ENCODE data around the gene CFAP99.

The CFAP99 gene

GRCh38 chr4:2445130-2445529 lies 26.4 kb downstream of the CFAP99 start:
- no peak for DNase-seq (ENCODE audit: low read depth in 2 of 2, low spot score in 1 of 2)

DNA sequence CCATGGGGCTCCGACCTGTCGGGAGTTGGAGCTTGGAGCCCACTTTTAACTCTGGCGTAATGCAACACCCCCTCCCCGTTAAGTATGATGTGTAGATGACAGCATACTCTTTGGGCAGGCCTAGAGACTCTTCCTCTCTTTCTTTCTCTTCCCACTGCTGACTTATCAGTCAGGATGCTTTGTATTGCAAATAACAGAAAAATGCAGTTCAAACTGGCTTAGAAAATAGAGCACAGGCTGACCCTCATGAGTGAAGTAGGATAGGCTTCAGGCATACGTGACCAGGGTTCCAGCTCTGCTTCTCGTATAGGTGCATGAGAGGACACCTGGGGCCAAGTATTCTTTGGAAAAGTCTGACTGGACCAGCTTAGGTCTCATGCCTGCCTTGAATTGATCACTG lies 26.8 kb downstream of the CFAP99 start:
- no peak for DNase-seq (ENCODE audit: low read depth in 2 of 2, low spot score in 1 of 2)

- no peak for DNase-seq (ENCODE audit: low read depth in 2 of 2, low spot score in 1 of 2)
Measured at GRCh38 chr4:2446656-2447564, 28.2 kb downstream of the CFAP99 start.

GRCh38 chr4:2448589-2448988 lies 29.8 kb downstream of the CFAP99 start:
- no peak for DNase-seq (ENCODE audit: low read depth in 2 of 2, low spot score in 1 of 2)

DNA sequence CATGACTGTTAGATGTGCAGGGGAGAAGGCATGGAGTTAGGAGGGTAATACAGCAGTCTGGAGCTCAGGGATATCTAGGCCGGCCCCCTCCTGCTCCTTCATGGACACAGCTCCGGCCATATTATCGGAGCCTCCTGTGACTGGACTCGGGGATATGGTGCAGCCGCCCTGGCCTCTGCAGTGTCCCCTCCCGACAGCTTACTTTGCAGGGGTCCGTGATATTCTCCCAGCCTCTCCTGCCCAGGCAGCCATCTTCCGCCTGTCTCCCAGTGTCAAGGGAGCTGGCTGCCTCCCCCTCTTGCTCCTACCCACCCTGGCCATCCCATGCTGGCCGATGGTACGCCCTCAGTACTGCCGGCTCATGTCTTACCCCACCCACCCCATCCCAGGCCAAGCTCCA lies 30.3 kb downstream of the CFAP99 start:
- DNase-seq (ENCODE audit: low read depth in 2 of 2, low spot score in 1 of 2) = no peak

DNA sequence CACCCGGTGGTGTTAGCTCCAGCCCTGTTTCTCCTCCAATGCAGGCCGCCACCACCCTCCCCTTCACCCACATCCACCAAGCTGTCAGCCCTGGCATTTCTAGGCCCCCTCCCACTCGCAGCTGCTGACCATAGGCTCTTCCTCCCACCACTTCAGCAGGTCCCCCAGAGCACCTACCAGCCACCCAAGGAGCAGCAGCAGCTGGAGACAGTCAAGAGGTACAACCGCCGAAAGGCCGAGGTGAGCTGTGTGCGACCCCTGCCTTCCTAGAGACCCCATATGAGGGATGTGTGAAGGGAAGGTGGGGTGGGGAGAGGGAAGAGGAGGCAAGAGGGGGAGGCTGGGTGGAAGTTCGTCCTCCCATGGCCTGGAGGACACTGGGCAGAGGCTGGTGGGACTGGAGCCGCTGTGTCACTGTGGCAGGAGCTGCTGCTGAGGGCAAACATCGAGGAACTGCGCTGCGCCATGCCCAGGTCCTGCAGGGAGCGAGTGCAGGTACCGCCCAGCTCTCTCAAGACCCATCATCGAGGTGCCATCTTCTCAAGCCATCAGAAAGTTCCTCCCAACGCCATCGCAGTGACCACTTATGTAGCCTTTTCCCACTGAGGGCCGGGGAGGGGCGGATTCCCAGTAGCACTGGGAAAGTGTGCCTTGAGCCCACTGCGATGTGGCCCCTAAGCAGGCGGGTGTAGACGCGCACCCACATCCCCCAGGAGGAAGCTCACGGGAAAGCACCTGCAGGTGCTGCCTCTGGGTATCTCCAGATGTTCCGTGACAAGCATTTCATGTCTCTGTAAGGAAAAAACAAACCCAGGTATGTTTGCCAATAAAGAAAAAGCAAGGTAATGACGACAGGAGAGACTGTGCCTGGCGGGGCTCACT lies 31.0 kb downstream of the CFAP99 start:
- DNase-seq (ENCODE audit: low read depth in 2 of 2, low spot score in 1 of 2) = no peak

DNA sequence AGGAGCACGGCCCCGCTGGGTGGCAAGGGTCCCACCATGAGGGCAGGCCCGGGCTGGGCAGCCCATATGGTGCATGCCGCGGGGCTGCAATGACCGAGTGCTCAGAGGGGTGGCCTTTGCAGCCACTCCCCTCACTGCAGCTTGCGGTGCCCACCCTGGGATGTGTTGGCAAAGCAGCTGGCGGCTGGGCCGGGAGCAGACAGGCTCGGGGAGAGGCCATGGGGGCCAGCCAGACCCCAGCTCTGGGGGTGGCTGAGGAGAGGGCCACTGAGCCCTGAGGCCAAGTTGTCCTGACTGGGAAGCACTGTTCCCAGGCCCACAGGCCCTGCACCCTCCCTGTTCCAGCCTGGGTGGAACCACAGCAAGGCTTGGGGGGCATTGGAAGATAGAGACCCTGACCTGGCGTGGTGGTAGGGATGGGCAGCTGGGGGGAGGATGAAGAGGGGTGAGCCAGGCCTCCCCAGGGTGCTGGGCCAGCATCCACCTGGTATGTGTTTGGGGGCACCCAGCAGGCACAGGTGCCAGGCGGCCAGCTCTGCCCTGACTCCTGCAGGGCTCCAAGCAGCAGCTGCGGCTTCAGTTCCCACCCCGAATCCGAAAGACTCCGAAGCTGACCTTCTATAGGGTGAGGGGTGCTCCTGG lies 31.8 kb downstream of the CFAP99 start:
- DNase-seq (ENCODE audit: low read depth in 2 of 2, low spot score in 1 of 2) = no peak

DNA sequence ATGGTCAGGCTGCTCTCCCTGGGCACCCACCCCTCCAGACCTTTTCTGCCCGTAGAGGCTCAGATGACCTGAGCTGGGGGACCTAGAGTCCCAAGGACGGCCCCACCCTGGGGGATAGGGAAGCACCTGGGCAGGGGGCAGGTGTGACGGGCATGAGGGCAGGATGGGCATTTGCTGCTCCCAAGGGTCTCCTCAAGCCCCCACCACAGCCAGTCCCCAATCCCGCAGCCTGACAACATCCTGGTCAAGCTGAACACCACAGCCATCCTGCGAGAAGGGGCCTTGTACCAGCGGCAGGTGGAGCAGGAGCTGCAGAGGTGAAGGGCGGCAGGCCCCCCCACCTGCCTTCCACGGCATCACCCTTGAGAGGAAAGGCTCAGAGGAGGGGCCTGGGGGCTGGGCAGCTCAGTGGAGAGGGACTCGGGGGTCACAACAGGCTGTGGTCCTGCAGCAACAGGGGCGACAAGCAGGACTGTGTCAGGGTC lies 32.3 kb downstream of the CFAP99 start:
- no peak for DNase-seq (ENCODE audit: low read depth in 2 of 2, low spot score in 1 of 2)

GRCh38 chr4:2451821-2452785 lies 33.3 kb downstream of the CFAP99 start:
- no peak for DNase-seq (ENCODE audit: low read depth in 2 of 2, low spot score in 1 of 2)

DNA sequence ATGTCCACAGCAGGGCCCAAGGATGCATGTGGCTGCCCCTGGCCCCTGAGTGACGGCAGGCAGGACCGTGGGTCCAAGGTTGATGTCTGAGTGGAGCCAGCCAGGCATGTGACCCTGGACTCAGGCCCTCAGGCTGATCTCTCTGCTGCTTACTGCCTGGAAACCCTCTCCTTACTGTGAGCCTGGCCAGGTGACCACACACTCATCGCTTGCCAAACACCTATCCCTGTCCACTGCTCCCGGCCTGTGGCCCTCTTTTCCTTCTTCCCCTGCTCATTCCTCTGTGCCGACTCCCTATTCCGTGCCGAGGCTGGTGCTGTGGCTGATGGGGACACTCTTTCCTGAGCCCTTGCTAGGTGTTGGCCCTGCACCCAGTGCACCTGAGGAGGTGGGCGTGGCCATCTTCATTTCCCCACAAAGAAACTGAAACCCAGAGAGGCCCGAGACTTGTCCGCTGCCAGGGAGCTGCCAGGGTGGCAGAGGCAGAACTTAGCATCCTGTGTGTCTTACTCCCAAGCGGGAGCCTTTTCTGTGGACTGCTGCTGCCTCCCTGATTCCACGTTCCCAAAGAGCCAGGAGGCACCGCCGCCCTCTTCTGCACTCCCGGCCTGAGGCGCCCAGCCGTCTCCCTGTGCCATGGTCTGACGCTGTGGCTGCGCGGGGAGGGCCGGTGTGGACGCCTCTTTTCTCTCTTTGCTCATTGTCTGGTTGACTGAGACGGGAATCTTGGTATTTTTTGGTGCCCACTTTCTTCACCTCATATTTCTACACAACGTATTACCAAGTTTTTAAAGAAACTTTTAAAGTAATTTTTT lies 38.9 kb downstream of the CFAP99 start:
- no peak for DNase-seq (ENCODE audit: low read depth in 2 of 2, low spot score in 1 of 2)

- no peak for DNase-seq (ENCODE audit: low read depth in 2 of 2, low spot score in 1 of 2)
Measured at GRCh38 chr4:2458546-2459491, 40.1 kb downstream of the CFAP99 start.

- no peak for DNase-seq (ENCODE audit: low read depth in 2 of 2, low spot score in 1 of 2)
Measured at GRCh38 chr4:2459589-2460349, 41.0 kb downstream of the CFAP99 start.

GRCh38 chr4:2461246-2461960 lies 42.6 kb downstream of the CFAP99 start:
- no peak for DNase-seq (ENCODE audit: low read depth in 2 of 2, low spot score in 1 of 2)

- DNase-seq (ENCODE audit: low read depth in 2 of 2, low spot score in 1 of 2) = peak in 1 of 2 donors; percentile 37
Measured at GRCh38 chr4:2462218-2462991, 43.6 kb downstream of the CFAP99 start.

DNA sequence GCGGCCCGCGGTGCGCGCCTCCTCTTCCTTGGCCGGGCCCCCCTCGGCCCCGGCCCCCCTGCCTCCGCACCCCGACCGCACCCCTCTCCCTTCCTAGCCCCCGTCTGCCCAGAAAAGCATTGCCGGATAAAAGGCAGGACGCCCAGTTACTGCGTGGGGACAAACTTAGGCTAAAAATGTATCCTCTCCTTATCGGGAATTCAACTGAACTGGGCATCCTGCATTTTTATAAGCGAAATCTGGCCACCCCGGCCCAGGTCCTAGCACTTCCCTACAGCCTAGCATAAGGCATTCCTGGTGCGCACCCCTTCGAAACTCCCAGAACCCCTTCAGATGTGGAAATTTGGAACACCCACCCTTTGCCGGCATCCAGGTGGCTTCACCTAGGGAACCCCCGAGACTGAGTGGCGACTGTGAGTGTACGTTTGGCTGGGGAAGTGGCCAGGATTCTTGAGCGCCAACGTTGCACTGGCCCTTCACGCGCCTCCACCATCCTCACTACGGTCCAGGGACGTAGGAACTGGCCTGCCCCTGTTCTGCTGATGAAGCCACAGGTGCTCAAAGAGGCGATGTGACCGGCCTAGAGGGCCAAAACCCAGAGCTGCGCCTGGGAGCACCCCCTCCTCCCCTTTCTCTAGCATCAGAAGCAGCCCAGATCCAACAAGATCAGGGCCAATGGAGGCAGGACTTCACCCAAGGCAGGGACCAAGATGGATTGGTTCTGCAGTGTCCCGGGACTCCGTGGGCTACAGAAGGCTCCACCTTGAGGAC lies 44.4 kb downstream of the CFAP99 start:
- DNase-seq (ENCODE audit: low read depth in 2 of 2, low spot score in 1 of 2) = no peak
